Left lung (tissue), 10 donors: ENCODE results near the gene SPIRE1. TPM values are rescaled to one million over a fixed set of nuclear protein-coding genes. Genes with fewer than 3 reads are reported as not detected.
"Not testable (repeated sequence)": the region's sequence is repeated elsewhere in the genome, so short reads cannot be mapped to it uniquely, and the experiment has no call there.

Experiments used
- ATAC-seq: fragments of 200-7000 bp; cut with Tn5 transposase; one replicate; pipeline ENCODE4 v1.9.1; 2020; ENCODE audit warnings: moderate library complexity
- DNase-seq, 4 donors: peaks; one replicate each; pipeline ENCODE4 v3.0.0-alpha.2; 2013 to 2020
- H3K27ac ChIP-seq, 2 donors: fragments of 200-600 bp; sonication (generic) in 1 of 2; one replicate each; pipeline versions ENCODE4 v1.5.0 to v1.8.0; 2020 to 2021
- H3K27me3 ChIP-seq, 2 donors: fragments of 200-600 bp; sonication (generic) in 1 of 2; one replicate each; pipeline versions ENCODE4 v1.5.0 to v1.8.0; 2020 to 2021
- H3K36me3 ChIP-seq, 2 donors: fragments of 200-600 bp; sonication (generic) in 1 of 2; one replicate each; pipeline versions ENCODE4 v1.5.0 to v1.8.0; 2020 to 2021
- H3K4me1 ChIP-seq, 2 donors: fragments of 200-600 bp; one replicate each; pipeline ENCODE4 v1.8.0; 2021
- H3K4me3 ChIP-seq, 2 donors: fragments of 200-600 bp; sonication (generic) in 1 of 2; one replicate each; pipeline versions ENCODE4 v1.5.0 to v1.8.0; 2020 to 2021; ENCODE audit warnings: mild to moderate bottlenecking in 1 of 2
- H3K9me3 ChIP-seq, 2 donors: fragments of 200-600 bp; sonication (generic) in 1 of 2; one replicate each; pipeline versions ENCODE4 v1.5.0 to v1.8.0; 2020 to 2021
- intact Hi-C, 2 donors: fragments of 100-400 bp; cut with DNase I; formaldehyde crosslinking; loops; one replicate each; pipeline versions ENCODE4 v1.11.2 to v1.14.2; 2022
- polyA plus RNA-seq, 6 donors: library from polyadenylated mRNA; unstranded; fragments of 120-200 nt; gene quantifications; one replicate each; pipeline ENCODE4 v1.2.1, GENCODE V29; 2013; ENCODE audit not compliant: insufficient read length in 6 of 6
- total RNA-seq, 2 donors: library from RNA; stranded (reverse); fragmentation: NEBNext Ultra II Directional; extraction: Animal tissue kit (Norgen Biotek cat#: 25700); gene quantifications; one replicate each; pipeline ENCODE4 v1.2.1, GENCODE V29; 2021
- TF ChIP-seq, protein P1 (sequence below), 2 donors: fragments of 200-600 bp; sonication (generic) in 1 of 2; IDR thresholded peaks; one replicate each; pipeline versions ENCODE4 v1.5.0 to v1.8.0; 2021; ENCODE audit warnings: antibody characterized with exemption in 2 of 2
- donor health status: DM: no; HTN: yes; CAD: no.
- donor health status: DM: no; HTN: no; CAD: no.

The SPIRE1 gene
- total and polyA plus RNA-seq, 8 donors: 12.1 to 50.4 (median 15.7) TPM

DNA sequence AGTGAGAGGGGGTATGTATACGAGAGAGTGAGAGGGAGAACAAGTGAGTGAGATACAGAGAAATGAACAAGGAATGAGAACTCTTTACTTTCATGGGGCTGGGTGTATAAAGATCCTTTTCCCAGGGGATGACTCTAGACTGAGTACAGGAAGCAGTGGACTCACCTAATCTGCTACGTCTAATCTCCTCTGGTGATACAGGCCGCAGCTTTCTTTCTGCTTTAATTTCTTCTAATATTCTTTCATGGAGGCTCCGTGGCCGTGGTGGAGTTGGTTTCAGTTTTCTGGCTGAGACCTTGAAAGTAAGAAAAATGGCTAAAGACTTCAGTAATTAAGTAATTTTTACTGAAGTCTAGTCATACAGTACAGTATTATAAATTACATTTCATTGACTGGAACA is 165.0 kb downstream of the SPIRE1 start:
- no peak for DNase-seq
- Histone ChIP-seq H3K4me3 (no peak overlapping the region), H3K27me3 (no peaks in the 10 kb centered on the region), H3K27ac (no peak overlapping the region), H3K9me3 (no peaks in the 10 kb centered on the region), H3K4me1 (no peaks in the 10 kb centered on the region), H3K36me3 (peaks cover 0 to 34% of the 10 kb centered on the region in 2 donors)
- intact Hi-C loops: no loop called here
- no peak for ATAC-seq
- TF ChIP-seq, protein P1, sequence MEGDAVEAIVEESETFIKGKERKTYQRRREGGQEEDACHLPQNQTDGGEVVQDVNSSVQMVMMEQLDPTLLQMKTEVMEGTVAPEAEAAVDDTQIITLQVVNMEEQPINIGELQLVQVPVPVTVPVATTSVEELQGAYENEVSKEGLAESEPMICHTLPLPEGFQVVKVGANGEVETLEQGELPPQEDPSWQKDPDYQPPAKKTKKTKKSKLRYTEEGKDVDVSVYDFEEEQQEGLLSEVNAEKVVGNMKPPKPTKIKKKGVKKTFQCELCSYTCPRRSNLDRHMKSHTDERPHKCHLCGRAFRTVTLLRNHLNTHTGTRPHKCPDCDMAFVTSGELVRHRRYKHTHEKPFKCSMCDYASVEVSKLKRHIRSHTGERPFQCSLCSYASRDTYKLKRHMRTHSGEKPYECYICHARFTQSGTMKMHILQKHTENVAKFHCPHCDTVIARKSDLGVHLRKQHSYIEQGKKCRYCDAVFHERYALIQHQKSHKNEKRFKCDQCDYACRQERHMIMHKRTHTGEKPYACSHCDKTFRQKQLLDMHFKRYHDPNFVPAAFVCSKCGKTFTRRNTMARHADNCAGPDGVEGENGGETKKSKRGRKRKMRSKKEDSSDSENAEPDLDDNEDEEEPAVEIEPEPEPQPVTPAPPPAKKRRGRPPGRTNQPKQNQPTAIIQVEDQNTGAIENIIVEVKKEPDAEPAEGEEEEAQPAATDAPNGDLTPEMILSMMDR (IDR thresholded peaks at IDR 0.05): no peak

DNA sequence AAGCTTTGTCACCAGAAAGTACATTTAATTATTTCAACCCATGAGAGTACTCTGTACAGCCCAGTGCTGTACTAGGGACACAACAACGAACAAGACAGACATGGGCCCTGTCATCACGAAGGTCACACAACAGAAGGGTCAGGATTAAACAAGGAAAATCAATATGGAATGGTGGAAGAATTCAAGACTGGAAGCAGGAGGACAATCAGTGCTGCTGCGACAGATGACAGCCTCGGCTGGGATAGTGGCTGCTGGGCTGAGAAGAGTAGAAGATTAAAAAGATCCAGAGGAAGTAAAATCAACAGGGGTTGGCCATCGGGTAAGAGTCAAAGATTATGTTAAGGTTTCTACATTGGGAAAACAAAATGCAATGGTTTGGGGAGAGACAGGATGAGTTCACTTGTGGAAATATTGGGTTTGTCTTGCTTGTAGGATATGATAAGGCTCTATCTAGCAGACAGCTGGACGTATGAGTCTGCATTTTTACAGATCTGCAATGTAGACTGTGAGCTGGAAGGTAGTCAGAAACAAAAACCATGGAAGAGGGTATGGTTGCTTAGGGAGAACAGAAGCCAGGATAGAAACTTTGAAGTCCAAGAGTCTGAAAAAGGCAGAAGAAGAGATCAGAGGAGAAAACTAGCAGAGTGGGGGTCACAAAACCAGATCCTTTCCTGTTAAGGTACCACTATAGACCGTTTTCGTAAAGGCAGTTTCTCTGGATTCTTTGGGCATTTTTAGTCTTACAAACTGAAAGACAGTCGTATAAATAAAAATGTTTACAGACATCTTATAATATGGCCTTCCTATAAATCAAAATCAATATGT is 166.1 kb downstream of the SPIRE1 start:
- Histone ChIP-seq H3K4me1 (no peaks in the 10 kb centered on the region), H3K27me3 (no peaks in the 10 kb centered on the region), H3K9me3 (no peaks in the 10 kb centered on the region), H3K4me3 (no peak overlapping the region), H3K36me3 (peaks cover 0 to 34% of the 10 kb centered on the region in 2 donors), H3K27ac (no peak overlapping the region)
- intact Hi-C loops: no loop called here
- DNase-seq (no peak), ATAC-seq (no peak)
- TF ChIP-seq, protein P1 (IDR thresholded peaks at IDR 0.05): no peak

DNA sequence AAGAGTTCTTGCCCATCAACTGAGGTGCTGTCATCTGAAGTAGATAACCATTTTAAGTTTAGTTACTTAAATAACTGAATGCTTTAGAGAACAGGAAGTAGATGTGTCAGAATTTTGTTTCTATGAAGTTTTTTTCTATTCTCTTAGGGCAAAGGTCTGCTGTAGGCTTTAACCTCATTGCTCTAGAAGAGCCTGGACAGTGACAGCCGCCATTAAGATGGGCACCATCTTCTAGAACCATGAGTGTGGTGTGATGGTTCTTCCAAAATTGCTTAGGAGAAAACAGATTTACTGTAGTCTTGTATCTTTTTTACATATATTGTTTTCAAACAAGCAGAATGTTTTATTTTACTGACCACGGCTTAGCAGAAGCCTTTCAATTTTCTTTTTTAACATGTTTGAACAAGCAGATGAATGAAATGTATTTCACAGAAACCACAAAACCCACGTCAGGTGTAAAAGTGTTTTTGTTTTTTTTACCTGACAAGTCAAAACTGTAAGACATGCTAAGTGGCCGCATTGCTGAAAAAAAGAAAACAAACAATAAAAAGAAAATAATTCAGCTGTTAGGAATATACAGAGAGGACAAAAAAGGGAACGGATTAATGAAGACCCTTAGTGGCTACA is 172.3 kb downstream of the SPIRE1 start:
- TF ChIP-seq, protein P1 (IDR thresholded peaks at IDR 0.05): no peak
- no peaks in the 10 kb centered on the region for H3K36me3 ChIP-seq
- DNase-seq (no peak), ATAC-seq (no peak)
- no peaks in the 10 kb centered on the region for H3K27me3 ChIP-seq
- intact Hi-C loops: no loop called here
- H3K4me1 ChIP-seq: no peaks in the 10 kb centered on the region
- no peak overlapping the region for H3K4me3 ChIP-seq
- no peaks in the 10 kb centered on the region for H3K9me3 ChIP-seq
- no peak overlapping the region for H3K27ac ChIP-seq

DNA sequence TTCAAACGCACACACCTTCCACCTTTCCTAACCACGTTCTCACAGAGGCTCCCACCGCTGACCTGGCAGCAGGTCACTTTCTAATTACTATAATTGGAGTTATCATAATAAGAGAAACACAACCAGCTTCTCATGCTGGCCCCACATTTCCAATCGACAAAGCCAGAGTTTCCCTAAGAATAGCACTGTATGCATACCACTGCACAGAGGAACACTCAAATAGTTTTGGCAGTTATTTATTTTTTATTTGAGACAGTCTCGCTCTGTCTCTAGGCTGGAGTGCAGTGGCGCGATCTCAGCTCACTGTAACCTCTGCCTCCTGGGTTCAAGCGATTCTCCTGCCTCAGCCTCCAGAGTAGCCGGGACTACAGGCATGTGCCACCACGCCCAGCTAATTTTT is 176.0 kb downstream of the SPIRE1 start:
- DNase-seq, H3K9me3 ChIP-seq, H3K27ac ChIP-seq, ATAC-seq, H3K27me3 ChIP-seq, H3K4me3 ChIP-seq, intact Hi-C loops, H3K36me3 ChIP-seq, H3K4me1 ChIP-seq: not testable (repeated sequence)

DNA sequence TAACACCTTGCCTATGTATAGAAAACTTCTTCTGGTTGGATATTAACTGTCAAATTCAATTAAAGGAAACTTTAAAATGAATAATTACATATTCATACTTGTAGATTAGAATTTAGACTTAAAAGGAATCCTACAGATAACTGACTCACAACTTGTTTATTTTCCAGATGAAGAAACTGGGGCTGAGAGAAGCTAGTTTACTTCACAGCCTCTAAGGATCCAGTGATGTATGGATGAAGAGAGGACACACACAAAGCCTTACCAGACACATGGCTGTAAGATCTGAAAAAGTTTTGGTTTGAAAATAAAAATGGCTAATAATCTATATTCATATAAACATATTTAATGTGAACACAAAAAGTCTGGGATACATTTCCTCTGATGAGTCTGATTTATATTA is 177.9 kb downstream of the SPIRE1 start:
- no peak for ATAC-seq
- no peak overlapping the region for H3K4me3 ChIP-seq
- TF ChIP-seq, protein P1 (IDR thresholded peaks at IDR 0.05): no peak
- H3K36me3 ChIP-seq: peaks cover 0 to 6% of the 10 kb centered on the region in 2 donors
- no peaks in the 10 kb centered on the region for H3K27me3 ChIP-seq
- H3K9me3 ChIP-seq: no peaks in the 10 kb centered on the region
- DNase-seq: no peak
- intact Hi-C loops: no loop called here
- no peak overlapping the region for H3K27ac ChIP-seq
- H3K4me1 ChIP-seq: no peaks in the 10 kb centered on the region
